Esophagus squamous epithelium (tissue), 4 donors: ENCODE measurements around the gene GPC3.

Source experiments
- CTCF ChIP-seq, 6 experiments: fragments of 450-650 bp in 4 of 6; fragments of 200-600 bp in 2 of 6; sonication (generic) in 2 of 6; IDR thresholded peaks; one replicate each; pipeline ENCODE4 v1.5.1; 2016 to 2019; ENCODE audit warnings: antibody characterized with exemption in 6 of 6, mild to moderate bottlenecking in 4 of 6, moderate library complexity in 4 of 6
- POLR2A ChIP-seq, 4 donors: fragments of 450-650 bp; IDR thresholded peaks; one replicate each; pipeline ENCODE4 v1.6.1; 2017; ENCODE audit warnings: antibody characterized with exemption in 4 of 4, mild to moderate bottlenecking in 4 of 4, moderate library complexity in 3 of 4

- no peak for TF ChIP-seq CTCF (IDR thresholded peaks at IDR 0.05)
- no peak for TF ChIP-seq POLR2A (IDR thresholded peaks at IDR 0.05)
Measured at GRCh38 chrX:133999031-133999705, 13.8 kb upstream of the GPC3 start.
